HEK293 (cell line): Measurements from ENCODE around the gene PCDHA7.
A peak's percentile ranks its signal among the peaks of the same experiment; 100 is the strongest.
"Not testable (repeated sequence)": the region's sequence is repeated elsewhere in the genome, so short reads cannot be mapped to it uniquely, and the experiment has no call there.

ENCODE experiments used
- CTCF ChIA-PET: fragments of 350-600 bp; formaldehyde crosslinking; extraction: SDS; loops from one replicate; lab custom pipeline; 2021; ENCODE audit warnings: antibody characterized with exemption; lab: Yijun Ruan, JAX
- POLR2A ChIA-PET: fragments of 300-600 bp; formaldehyde crosslinking; extraction: SDS; loops from one replicate; lab custom pipeline; 2020; ENCODE audit warnings: antibody characterized with exemption, inconsistent platforms; lab: Yijun Ruan, JAX
- H3K27ac ChIP-seq: fragments of 200-500 bp; sonication (Bioruptor generic); 2 replicates; pipeline ENCODE4 v1.5.1; 2014; ENCODE audit warnings: low read depth, low read length, control low read depth, inconsistent platforms; ENCODE audit errors: extremely low read depth
- H3K36me3 ChIP-seq, 2 experiments: fragments of 200-500 bp in 1 of 2; sonication (Bioruptor generic) in 1 of 2; 1 replicate in 1 of 2; 2 replicates in 1 of 2; pipeline ENCODE4 v1.5.1; 2014 to 2017; ENCODE audit warnings: inconsistent platforms in 2 of 2, low read length in 2 of 2; ENCODE audit not compliant: control insufficient read depth in 2 of 2, insufficient read depth in 1 of 2
- H3K4me1 ChIP-seq: fragments of 200-500 bp; sonication (Bioruptor generic); 2 replicates; pipeline ENCODE4 v1.5.1; 2014; ENCODE audit warnings: mild to moderate bottlenecking, low read length, inconsistent platforms; ENCODE audit not compliant: control insufficient read depth, insufficient read depth
- H3K4me3 ChIP-seq: 2 replicates; pipeline ENCODE4 v1.5.1; 2011; ENCODE audit warnings: low read depth, mild to moderate bottlenecking, control low read depth, low read length, moderate library complexity
- H3K9me3 ChIP-seq: fragments of 200-500 bp; sonication (Bioruptor generic); 2 replicates; pipeline ENCODE4 v1.5.1; 2014; ENCODE audit warnings: low read depth, low read length, inconsistent platforms; ENCODE audit not compliant: control insufficient read depth, insufficient read depth
- FEZF1 ChIP-seq: fragments of 450-650 bp; formaldehyde crosslinking; IDR thresholded peaks from 2 replicates; pipeline ENCODE4 v1.5.1; 2016; ENCODE audit warnings: missing biosample characterization, missing genetic modification characterization
- GLIS2 ChIP-seq: fragments of 450-650 bp; formaldehyde crosslinking; IDR thresholded peaks from 2 replicates; pipeline ENCODE4 v1.5.1; 2016; ENCODE audit warnings: missing biosample characterization, missing genetic modification characterization
- PRDM1 ChIP-seq: fragments of 450-650 bp; formaldehyde crosslinking; IDR thresholded peaks from 2 replicates; pipeline ENCODE4; 2016; ENCODE audit warnings: missing biosample characterization, missing genetic modification characterization
- REPIN1 ChIP-seq: fragments of 450-650 bp; formaldehyde crosslinking; IDR thresholded peaks from 2 replicates; pipeline ENCODE4 v1.5.1; 2017; ENCODE audit warnings: missing biosample characterization, missing genetic modification characterization, low read depth
- SP2 ChIP-seq: fragments of 450-650 bp; formaldehyde crosslinking; IDR thresholded peaks from 2 replicates; pipeline ENCODE4 v1.5.1; 2016; ENCODE audit warnings: missing biosample characterization, missing genetic modification characterization
- SP3 ChIP-seq: fragments of 450-650 bp; formaldehyde crosslinking; IDR thresholded peaks from 2 replicates; pipeline ENCODE4 v1.5.1; 2016; ENCODE audit warnings: missing biosample characterization, missing genetic modification characterization
- ZNF140 ChIP-seq: fragments of 450-650 bp; formaldehyde crosslinking; IDR thresholded peaks from 2 replicates; pipeline ENCODE4 v1.5.1; 2016; ENCODE audit warnings: missing biosample characterization, missing genetic modification characterization
- ZNF169 ChIP-seq: fragments of 450-650 bp; formaldehyde crosslinking; IDR thresholded peaks from 2 replicates; pipeline ENCODE4 v1.5.1; 2016; ENCODE audit warnings: missing biosample characterization, missing genetic modification characterization
- ZNF223 ChIP-seq: fragments of 450-650 bp; formaldehyde crosslinking; IDR thresholded peaks from 2 replicates; pipeline ENCODE4 v1.5.1; 2016; ENCODE audit warnings: missing biosample characterization, missing genetic modification characterization
- ZNF654 ChIP-seq: fragments of 450-650 bp; formaldehyde crosslinking; IDR thresholded peaks from 2 replicates; pipeline ENCODE4 v1.5.1; 2016; ENCODE audit warnings: low read depth, missing biosample characterization, missing genetic modification characterization
- ZNF658 ChIP-seq: fragments of 450-650 bp; formaldehyde crosslinking; IDR thresholded peaks from 2 replicates; pipeline ENCODE4; 2016; ENCODE audit warnings: missing biosample characterization, missing genetic modification characterization
- ZNF664 ChIP-seq: fragments of 450-650 bp; formaldehyde crosslinking; IDR thresholded peaks from 2 replicates; pipeline ENCODE4 v1.5.1; 2016; ENCODE audit warnings: missing biosample characterization, missing genetic modification characterization
- ZNF701 ChIP-seq: fragments of 450-650 bp; formaldehyde crosslinking; IDR thresholded peaks from 2 replicates; pipeline ENCODE4 v1.5.1; 2016; ENCODE audit warnings: missing biosample characterization, missing genetic modification characterization
- ZNF776 ChIP-seq: fragments of 450-650 bp; formaldehyde crosslinking; IDR thresholded peaks from 2 replicates; pipeline ENCODE4 v1.5.0; 2017; ENCODE audit warnings: missing biosample characterization, missing genetic modification characterization, borderline replicate concordance
- TF ChIP-seq, protein P1 (sequence below): fragments of 450-650 bp; formaldehyde crosslinking; IDR thresholded peaks from 2 replicates; pipeline ENCODE4 v1.5.1; 2016; ENCODE audit warnings: missing biosample characterization, missing genetic modification characterization
- TF ChIP-seq, protein P2 (sequence below): fragments of 450-650 bp; formaldehyde crosslinking; IDR thresholded peaks from 2 replicates; pipeline ENCODE4 v1.5.1; 2016; ENCODE audit warnings: missing biosample characterization, missing genetic modification characterization

Gene PCDHA7

DNA sequence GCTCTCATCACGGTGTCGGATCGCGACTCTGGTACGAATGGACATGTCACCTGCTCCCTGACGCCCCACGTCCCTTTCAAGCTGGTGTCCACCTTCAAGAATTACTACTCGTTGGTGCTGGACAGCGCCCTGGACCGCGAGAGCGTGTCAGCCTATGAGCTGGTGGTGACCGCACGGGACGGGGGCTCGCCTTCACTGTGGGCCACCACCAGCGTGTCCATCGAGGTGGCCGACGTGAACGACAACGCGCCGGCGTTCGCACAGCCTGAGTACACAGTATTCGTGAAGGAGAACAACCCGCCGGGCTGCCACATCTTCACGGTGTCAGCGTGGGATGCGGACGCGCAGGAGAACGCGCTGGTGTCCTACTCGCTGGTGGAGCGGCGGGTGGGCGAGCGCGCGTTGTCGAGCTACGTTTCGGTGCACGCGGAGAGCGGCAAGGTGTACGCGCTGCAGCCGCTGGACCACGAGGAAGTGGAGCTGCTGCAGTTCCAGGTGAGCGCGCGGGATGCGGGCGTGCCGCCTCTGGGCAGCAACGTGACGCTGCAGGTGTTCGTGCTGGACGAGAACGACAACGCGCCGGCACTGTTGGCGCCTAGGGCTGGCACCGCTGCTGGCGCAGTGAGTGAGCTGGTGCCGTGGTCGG is 37.9 kb upstream of the PCDHA7 start:
- H3K4me3 ChIP-seq, H3K36me3 ChIP-seq, H3K27ac ChIP-seq, H3K9me3 ChIP-seq, H3K4me1 ChIP-seq, POLR2A ChIA-PET: not testable (repeated sequence)
- CTCF ChIA-PET: interaction anchor here (1.0 to 1.9 kb wide), 2 partner anchors 10 to 11 kb away, joined by 4 to 6 read pairs; partner anchors contain the start of genes PCDHA1 and PCDHA4
- TF ChIP-seq, protein P1, sequence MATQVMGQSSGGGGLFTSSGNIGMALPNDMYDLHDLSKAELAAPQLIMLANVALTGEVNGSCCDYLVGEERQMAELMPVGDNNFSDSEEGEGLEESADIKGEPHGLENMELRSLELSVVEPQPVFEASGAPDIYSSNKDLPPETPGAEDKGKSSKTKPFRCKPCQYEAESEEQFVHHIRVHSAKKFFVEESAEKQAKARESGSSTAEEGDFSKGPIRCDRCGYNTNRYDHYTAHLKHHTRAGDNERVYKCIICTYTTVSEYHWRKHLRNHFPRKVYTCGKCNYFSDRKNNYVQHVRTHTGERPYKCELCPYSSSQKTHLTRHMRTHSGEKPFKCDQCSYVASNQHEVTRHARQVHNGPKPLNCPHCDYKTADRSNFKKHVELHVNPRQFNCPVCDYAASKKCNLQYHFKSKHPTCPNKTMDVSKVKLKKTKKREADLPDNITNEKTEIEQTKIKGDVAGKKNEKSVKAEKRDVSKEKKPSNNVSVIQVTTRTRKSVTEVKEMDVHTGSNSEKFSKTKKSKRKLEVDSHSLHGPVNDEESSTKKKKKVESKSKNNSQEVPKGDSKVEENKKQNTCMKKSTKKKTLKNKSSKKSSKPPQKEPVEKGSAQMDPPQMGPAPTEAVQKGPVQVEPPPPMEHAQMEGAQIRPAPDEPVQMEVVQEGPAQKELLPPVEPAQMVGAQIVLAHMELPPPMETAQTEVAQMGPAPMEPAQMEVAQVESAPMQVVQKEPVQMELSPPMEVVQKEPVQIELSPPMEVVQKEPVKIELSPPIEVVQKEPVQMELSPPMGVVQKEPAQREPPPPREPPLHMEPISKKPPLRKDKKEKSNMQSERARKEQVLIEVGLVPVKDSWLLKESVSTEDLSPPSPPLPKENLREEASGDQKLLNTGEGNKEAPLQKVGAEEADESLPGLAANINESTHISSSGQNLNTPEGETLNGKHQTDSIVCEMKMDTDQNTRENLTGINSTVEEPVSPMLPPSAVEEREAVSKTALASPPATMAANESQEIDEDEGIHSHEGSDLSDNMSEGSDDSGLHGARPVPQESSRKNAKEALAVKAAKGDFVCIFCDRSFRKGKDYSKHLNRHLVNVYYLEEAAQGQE (tag by site-specific recombination): peak; percentile 52; the same call in 1 of the 2 replicates

DNA sequence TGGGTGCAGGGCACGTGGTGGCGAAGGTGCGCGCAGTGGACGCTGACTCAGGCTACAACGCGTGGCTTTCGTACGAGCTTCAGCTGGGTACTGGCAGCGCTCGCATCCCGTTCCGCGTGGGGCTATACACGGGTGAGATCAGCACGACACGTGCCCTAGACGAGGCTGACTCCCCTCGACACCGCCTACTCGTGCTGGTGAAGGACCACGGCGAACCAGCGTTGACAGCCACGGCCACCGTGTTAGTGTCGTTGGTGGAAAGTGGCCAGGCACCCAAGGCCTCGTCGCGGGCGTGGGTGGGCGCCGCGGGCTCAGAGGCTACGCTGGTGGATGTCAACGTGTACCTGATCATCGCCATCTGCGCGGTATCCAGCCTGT is 37.4 kb upstream of the PCDHA7 start:
- H3K27ac ChIP-seq: no peak overlapping the region
- H3K4me3 ChIP-seq: no peak overlapping the region
- H3K36me3 ChIP-seq: no peaks in the 10 kb centered on the region
- TF ChIP-seq PRDM1 (tag by site-specific recombination): no peak
- TF ChIP-seq, protein P2, sequence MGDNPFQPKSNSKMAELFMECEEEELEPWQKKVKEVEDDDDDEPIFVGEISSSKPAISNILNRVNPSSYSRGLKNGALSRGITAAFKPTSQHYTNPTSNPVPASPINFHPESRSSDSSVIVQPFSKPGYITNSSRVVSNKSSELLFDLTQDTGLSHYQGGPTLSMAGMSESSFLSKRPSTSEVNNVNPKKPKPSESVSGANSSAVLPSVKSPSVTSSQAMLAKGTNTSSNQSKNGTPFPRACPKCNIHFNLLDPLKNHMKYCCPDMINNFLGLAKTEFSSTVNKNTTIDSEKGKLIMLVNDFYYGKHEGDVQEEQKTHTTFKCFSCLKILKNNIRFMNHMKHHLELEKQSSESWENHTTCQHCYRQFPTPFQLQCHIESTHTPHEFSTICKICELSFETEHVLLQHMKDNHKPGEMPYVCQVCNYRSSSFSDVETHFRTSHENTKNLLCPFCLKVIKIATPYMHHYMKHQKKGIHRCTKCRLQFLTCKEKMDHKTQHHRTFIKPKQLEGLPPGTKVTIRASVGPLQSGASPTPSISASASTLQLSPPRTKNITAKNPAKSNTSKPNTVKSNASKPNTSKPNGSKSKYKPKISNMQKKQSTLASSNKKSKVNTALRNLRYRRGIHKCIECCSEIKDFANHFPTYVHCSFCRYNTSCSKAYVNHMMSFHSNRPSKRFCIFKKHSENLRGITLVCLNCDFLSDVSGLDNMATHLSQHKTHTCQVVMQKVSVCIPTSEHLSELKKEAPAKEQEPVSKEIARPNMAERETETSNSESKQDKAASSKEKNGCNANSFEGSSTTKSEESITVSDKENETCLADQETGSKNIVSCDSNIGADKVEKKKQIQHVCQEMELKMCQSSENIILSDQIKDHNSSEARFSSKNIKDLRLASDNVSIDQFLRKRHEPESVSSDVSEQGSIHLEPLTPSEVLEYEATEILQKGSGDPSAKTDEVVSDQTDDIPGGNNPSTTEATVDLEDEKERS: no peak
- no peak for TF ChIP-seq ZNF223 (tag by site-specific recombination)
- no peak for TF ChIP-seq ZNF701
- TF ChIP-seq ZNF140: no peak
- no peak for TF ChIP-seq SP3 (tag by site-specific recombination)
- TF ChIP-seq ZNF658 (tag by site-specific recombination): no peak
- no peak for TF ChIP-seq GLIS2 (tag by site-specific recombination)
- TF ChIP-seq ZNF664: no peak
- TF ChIP-seq REPIN1 (tag by site-specific recombination): no peak
- H3K9me3 ChIP-seq: no peaks in the 10 kb centered on the region
- H3K4me1 ChIP-seq: no peaks in the 10 kb centered on the region
- ChIA-PET POLR2A (no interaction called here), CTCF (no interaction called here)

DNA sequence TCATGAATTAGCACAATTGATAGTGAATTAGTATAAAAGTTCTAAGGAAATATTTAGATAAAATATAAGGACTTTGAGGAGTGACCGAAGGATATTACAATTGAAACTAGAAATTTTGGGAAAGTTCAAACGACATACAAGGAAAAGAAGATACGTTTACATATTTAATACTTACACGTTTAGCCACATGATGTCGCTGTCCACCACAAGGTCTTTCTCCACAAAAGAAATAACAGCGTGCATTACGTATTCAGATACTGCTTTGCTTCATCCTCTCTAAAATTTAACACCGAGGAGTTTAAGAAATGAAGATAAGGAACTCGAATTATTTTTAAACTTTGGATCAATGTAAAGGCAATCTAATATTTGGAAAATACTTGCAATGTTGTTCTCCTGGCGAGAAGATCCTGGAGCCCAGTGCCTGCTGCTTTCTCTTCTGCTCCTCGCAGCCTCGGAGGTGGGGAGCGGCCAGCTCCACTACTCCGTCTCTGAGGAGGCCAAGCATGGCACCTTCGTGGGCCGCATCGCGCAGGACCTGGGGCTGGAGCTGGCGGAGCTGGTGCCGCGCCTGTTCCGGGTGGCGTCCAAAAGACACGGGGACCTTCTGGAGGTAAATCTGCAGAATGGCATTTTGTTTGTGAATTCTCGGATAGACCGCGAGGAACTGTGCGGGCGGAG is 33.1 kb upstream of the PCDHA7 start, which contains the start of gene PCDHA3:
TSS of gene PCDHA3 (plus strand) at position 242 of the 678 bp plus-strand sequence.
- Histone ChIP-seq H3K4me1 (no peaks in the 10 kb centered on the region), H3K4me3 (no peak within 1 kb of the TSS), H3K27ac (no peak within 1 kb of the TSS), H3K36me3 (no peaks in the 10 kb centered on the region), H3K9me3 (no peaks in the 10 kb centered on the region)
- ChIA-PET POLR2A (no interaction called here), CTCF (interaction anchor here (0.5 to 0.6 kb wide), 2 partner anchors 462 to 525 kb away, joined by 3 read pairs; no protein-coding TSS in a partner anchor)
- TF ChIP-seq FEZF1 (tag by site-specific recombination) (no peak), ZNF654 (peak; percentile 47), ZNF169 (tag by site-specific recombination) (no peak), ZNF776 (tag by site-specific recombination) (no peak), SP2 (tag by site-specific recombination) (no peak)
